Mesendoderm (in vitro differentiated cells): ENCODE data around the gene PGC.

Experiments used
- DNase-seq: peaks from one replicate; pipeline ENCODE4 v3.0.0; 2013
- H2AK5ac ChIP-seq: 2 replicates; pipeline ENCODE4 v1.6.1; 2013; ENCODE audit warnings: low read length, inconsistent platforms
- H2BK120ac ChIP-seq: 2 replicates; pipeline ENCODE4 v1.6.1; 2013; ENCODE audit warnings: low read depth, mild to moderate bottlenecking, low read length, moderate library complexity, mixed read lengths
- H2BK15ac ChIP-seq: replicated peaks from 2 replicates; pipeline ENCODE4 v1.6.1; 2013; ENCODE audit warnings: low read depth, mild to moderate bottlenecking, moderate library complexity
- H2BK5ac ChIP-seq: 2 replicates; pipeline ENCODE4 v1.6.1; 2013; ENCODE audit warnings: low read length, inconsistent platforms
- H3K18ac ChIP-seq: 2 replicates; pipeline ENCODE4 v1.6.1; 2013; ENCODE audit warnings: mild to moderate bottlenecking, low read length, mixed read lengths
- H3K23ac ChIP-seq: one replicate; pipeline ENCODE4 v1.6.1; 2013; ENCODE audit warnings: low read length
- H3K27ac ChIP-seq: 2 replicates; pipeline ENCODE4 v1.5.1; 2013; ENCODE audit warnings: low read depth, mild to moderate bottlenecking, inconsistent platforms, low read length, moderate library complexity
- H3K27me3 ChIP-seq: 2 replicates; pipeline ENCODE4 v1.6.1; 2013; ENCODE audit warnings: low read length, control low read depth, mild to moderate bottlenecking, inconsistent platforms; ENCODE audit not compliant: insufficient read depth, poor library complexity
- H3K36me3 ChIP-seq: 2 replicates; pipeline ENCODE4 v1.6.1; 2013; ENCODE audit warnings: low read length, inconsistent platforms; ENCODE audit not compliant: control insufficient read depth, insufficient read depth
- H3K4ac ChIP-seq: one replicate; pipeline ENCODE4 v1.6.1; 2013; ENCODE audit warnings: low read depth, mild to moderate bottlenecking, low read length, moderate library complexity
- H3K4me1 ChIP-seq: 2 replicates; pipeline ENCODE4 v1.6.1; 2013; ENCODE audit warnings: low read depth, low read length, inconsistent platforms; ENCODE audit not compliant: control insufficient read depth
- H3K4me2 ChIP-seq: 2 replicates; pipeline ENCODE4 v1.6.1; 2013; ENCODE audit warnings: low read length
- H3K4me3 ChIP-seq: 2 replicates; pipeline ENCODE4 v1.5.1; 2013; ENCODE audit warnings: mild to moderate bottlenecking, low read length
- H3K56ac ChIP-seq: one replicate; pipeline ENCODE4 v1.6.1; 2013; ENCODE audit warnings: low read length
- H3K79me1 ChIP-seq: 2 replicates; pipeline ENCODE4 v1.6.1; 2013; ENCODE audit warnings: low read length, inconsistent platforms
- H3K79me2 ChIP-seq: 2 replicates; pipeline ENCODE4 v1.6.1; 2013; ENCODE audit warnings: mild to moderate bottlenecking, low read length; ENCODE audit not compliant: control insufficient read depth, insufficient read depth
- H3K9ac ChIP-seq: 2 replicates; pipeline ENCODE4 v1.6.1; 2013; ENCODE audit warnings: low read length, inconsistent platforms
- H4K5ac ChIP-seq: one replicate; pipeline ENCODE4 v1.6.1; 2013; ENCODE audit warnings: low read length
- H4K8ac ChIP-seq: one replicate; pipeline ENCODE4 v1.6.1; 2013; ENCODE audit warnings: low read depth, mild to moderate bottlenecking, control low read depth, low read length, moderate library complexity
- whole genome bisulfite sequencing: extraction: QIAGEN DNeasy Blood & Tissue Kit; methylation state at CpG from one replicate; pipeline ENCODE4 v1.1.7; 2013; ENCODE audit warnings: low lambda C conversion rate, missing lambda C conversion rate; ENCODE audit not compliant: insufficient coverage; ENCODE audit errors: extremely low coverage; 5-methylcytosine and 5-hydroxymethylcytosine counted together

Gene PGC

DNA sequence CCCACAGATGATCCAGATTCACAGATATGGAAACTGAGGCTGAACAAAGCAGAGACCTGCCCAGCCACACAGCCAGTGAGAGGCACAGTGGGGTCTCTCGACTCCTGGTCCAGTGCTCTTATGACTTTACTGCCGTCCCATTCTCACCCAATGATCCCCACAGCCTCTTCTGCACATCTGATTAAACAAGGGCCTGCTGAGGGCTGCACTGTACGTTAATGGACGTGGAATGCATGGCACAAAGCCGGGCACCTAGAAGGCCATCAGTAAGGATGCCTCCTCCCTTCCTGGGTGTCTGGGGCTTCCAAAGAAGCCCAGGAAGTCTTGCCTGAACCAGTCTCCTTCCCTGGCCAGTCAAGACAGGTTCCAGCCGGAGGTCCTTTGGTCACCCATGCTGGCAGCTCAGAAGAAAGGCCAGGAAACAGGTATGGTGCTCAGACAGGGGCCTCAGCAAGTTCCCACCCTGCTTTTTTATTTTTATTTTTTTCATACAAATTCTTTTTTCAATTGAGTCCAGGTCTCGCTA is 15.6 kb downstream of the PGC start:
- H3K23ac ChIP-seq: no peak overlapping the region
- DNase-seq: no peak
- no peak overlapping the region for H3K9ac ChIP-seq
- H2BK120ac ChIP-seq: no peak overlapping the region
- H3K56ac ChIP-seq: no peak overlapping the region
- H3K4me3 ChIP-seq: no peak overlapping the region
- no peak overlapping the region for H3K27ac ChIP-seq
- no peak overlapping the region for H3K18ac ChIP-seq
- peaks cover 6% of the 10 kb centered on the region for H3K4me1 ChIP-seq
- no peak overlapping the region for H2BK15ac ChIP-seq
- no peak overlapping the region for H3K4ac ChIP-seq
- no peaks in the 10 kb centered on the region for H3K79me1 ChIP-seq
- no peaks in the 10 kb centered on the region for H3K36me3 ChIP-seq
- H2AK5ac ChIP-seq: no peak overlapping the region
- no peak overlapping the region for H2BK5ac ChIP-seq
- no CpG with 5 or more reads among the region's 7 CpGs for WGBS
- no peak overlapping the region for H4K5ac ChIP-seq
- H4K8ac ChIP-seq: no peak overlapping the region
- no peaks in the 10 kb centered on the region for H3K79me2 ChIP-seq
- H3K27me3 ChIP-seq: no peaks in the 10 kb centered on the region
- H3K4me2 ChIP-seq: no peak overlapping the region

DNA sequence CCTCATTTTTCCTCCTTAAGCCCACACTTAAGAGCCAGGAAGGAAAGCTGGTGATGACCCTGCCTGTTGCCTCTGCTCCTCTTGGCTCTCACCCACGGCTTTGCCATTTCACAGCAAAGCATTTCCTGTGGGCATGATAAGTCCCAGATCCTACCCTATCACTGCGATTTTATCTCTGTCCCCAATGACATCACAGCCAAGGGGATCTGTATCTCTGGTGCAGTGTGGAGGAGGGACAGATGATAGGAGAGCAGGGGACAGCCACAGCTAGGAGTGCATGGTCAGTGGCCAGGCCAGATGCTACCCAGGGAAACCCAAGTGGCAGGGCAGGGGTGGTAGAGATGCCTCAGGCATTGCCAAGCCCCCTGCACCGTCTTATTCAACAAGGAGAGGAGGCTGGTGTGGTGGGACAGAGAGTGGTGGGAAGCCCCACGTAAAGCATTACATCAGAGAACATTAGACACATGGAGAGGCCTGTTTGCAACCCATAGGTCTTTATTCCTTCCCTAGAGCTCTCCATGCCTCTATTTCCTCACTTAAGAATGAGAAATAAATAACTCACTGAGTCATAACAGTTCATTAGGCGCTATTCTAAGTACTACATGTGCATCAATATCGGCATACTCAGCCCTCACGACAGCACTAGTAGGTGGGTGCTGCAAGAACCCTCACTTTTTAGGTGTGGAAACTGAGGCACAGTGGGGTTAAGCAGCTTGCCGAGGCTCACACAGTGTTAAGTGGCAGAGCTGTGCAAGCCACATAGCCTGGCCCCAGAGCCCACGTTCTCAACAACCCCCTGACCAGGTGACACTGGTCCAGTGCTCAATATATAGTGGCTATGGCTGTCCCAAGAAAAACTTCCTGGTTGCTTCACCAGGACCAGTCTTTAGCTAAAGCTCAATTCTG is 16.4 kb downstream of the PGC start:
- H2BK15ac ChIP-seq: no peak overlapping the region
- no CpG with 5 or more reads among the region's 9 CpGs for WGBS
- H4K5ac ChIP-seq: no peak overlapping the region
- H3K56ac ChIP-seq: no peak overlapping the region
- H3K9ac ChIP-seq: no peak overlapping the region
- H3K4me3 ChIP-seq: no peak overlapping the region
- no peaks in the 10 kb centered on the region for H3K79me2 ChIP-seq
- H2AK5ac ChIP-seq: no peak overlapping the region
- no peaks in the 10 kb centered on the region for H3K27me3 ChIP-seq
- DNase-seq: peak; percentile 19
- H2BK5ac ChIP-seq: no peak overlapping the region
- no peaks in the 10 kb centered on the region for H3K36me3 ChIP-seq
- no peak overlapping the region for H3K4me2 ChIP-seq
- H4K8ac ChIP-seq: no peak overlapping the region
- no peak overlapping the region for H3K27ac ChIP-seq
- no peak overlapping the region for H2BK120ac ChIP-seq
- no peak overlapping the region for H3K18ac ChIP-seq
- H3K4ac ChIP-seq: no peak overlapping the region
- no peaks in the 10 kb centered on the region for H3K79me1 ChIP-seq
- H3K4me1 ChIP-seq: peaks cover 6% of the 10 kb centered on the region
- H3K23ac ChIP-seq: no peak overlapping the region

DNA sequence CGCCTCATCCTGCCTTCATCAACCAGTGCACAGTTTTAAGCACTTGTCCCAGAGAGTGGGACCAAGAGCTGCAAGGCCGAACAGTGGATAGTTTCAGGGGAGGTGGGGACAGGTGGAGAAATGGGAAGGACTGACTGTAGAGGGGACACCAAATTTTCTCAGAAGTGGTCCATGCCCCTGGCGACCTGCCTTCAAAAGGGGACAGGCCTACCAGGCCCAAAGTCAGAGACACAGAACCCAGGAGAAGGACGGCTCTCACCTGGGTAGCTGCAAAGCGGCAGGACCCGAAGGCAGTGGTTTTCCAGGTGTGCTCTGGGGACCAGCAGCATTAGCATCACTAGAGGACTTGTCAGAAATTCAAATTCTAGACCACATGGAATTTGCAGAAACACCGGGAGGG is 17.6 kb downstream of the PGC start:
- Histone ChIP-seq H3K79me1 (no peaks in the 10 kb centered on the region), H4K8ac (no peak overlapping the region), H3K4me3 (no peak overlapping the region), H4K5ac (no peak overlapping the region), H3K9ac (no peak overlapping the region), H3K79me2 (no peaks in the 10 kb centered on the region), H3K27me3 (no peaks in the 10 kb centered on the region), H3K4me1 (peaks cover 6% of the 10 kb centered on the region), H3K4ac (no peak overlapping the region), H3K56ac (no peak overlapping the region), H2BK15ac (no peak overlapping the region), H3K4me2 (no peak overlapping the region), H2AK5ac (no peak overlapping the region), H2BK120ac (no peak overlapping the region), H2BK5ac (no peak overlapping the region), H3K36me3 (no peaks in the 10 kb centered on the region), H3K18ac (no peak overlapping the region), H3K27ac (no peak overlapping the region), H3K23ac (no peak overlapping the region)
- no CpG with 5 or more reads among the region's 7 CpGs for WGBS
- DNase-seq: no peak

DNA sequence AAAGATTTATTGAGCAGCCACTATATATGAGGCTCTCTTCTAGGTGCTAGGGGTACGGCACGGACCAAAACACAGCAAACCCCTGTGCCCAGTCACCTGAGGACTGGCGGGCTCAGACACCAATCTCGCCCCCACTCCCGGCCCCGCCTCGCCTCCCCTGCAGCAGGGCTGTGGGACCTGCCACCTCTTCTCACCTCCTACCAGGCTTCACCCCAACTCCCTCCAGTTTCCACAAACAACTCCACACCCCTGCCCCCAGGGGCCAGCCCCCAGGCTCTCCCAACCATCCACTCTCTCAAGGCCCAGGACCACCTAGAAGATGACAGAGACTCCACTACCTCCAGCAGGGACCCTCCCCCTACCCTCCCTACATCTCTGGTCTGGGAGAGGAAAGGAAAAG is 18.2 kb downstream of the PGC start:
- H4K8ac ChIP-seq: no peak overlapping the region
- H3K79me1 ChIP-seq: no peaks in the 10 kb centered on the region
- H3K18ac ChIP-seq: no peak overlapping the region
- H3K56ac ChIP-seq: no peak overlapping the region
- H2BK120ac ChIP-seq: no peak overlapping the region
- no peak overlapping the region for H3K23ac ChIP-seq
- no peaks in the 10 kb centered on the region for H3K79me2 ChIP-seq
- DNase-seq: no peak
- H2AK5ac ChIP-seq: no peak overlapping the region
- no peak overlapping the region for H3K4ac ChIP-seq
- WGBS: no CpG with 5 or more reads among the region's 7 CpGs
- H3K27ac ChIP-seq: no peak overlapping the region
- no peak overlapping the region for H2BK15ac ChIP-seq
- no peak overlapping the region for H4K5ac ChIP-seq
- H3K27me3 ChIP-seq: no peaks in the 10 kb centered on the region
- no peak overlapping the region for H3K4me2 ChIP-seq
- peaks cover 6% of the 10 kb centered on the region for H3K4me1 ChIP-seq
- H3K4me3 ChIP-seq: no peak overlapping the region
- H3K36me3 ChIP-seq: no peaks in the 10 kb centered on the region
- no peak overlapping the region for H3K9ac ChIP-seq
- H2BK5ac ChIP-seq: no peak overlapping the region

DNA sequence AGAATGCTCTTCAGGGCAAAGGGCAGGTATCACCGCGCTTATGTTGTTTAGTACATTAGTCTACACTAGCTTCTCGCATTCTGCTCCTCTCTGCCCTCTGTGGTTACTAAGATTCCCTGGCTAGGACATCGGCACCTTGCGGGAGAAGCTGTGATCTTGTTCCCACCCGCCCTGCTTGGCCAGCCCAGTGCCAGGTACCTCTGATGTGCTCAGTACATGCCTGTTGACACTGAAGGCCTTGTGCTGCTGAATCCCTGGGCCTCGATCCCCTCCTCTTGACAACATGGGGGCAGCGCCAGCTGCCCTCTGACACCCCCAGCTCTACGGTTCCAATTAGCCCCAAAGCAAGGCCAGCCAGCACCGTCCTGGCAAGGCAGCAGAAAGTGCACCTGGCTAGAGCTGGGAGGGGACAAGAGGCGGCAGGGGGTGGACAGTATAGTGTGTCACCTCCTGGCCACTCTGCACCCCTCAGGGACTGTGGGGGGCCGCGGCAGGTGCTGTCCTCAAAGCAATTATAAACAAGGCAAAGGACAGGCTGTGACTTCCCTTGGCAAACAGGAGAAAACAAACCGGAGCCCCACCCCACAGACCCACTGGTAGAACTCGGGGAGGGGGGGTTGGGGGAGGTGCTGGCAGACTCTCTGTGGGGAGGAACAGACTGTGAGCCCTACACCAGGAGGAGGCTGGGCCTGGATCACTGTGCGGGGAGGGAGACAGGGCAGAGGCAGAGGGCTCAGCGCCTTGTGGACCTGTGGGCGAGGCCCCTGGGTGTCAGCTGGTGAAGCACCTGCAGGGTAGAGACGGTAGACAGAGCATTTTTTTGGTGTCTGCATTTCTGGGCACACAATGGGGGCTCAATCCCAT is 18.9 kb downstream of the PGC start:
- no CpG with 5 or more reads among the region's 19 CpGs for WGBS
- H3K4me3 ChIP-seq: no peak overlapping the region
- no peak overlapping the region for H2BK5ac ChIP-seq
- H3K9ac ChIP-seq: no peak overlapping the region
- H3K18ac ChIP-seq: no peak overlapping the region
- no peaks in the 10 kb centered on the region for H3K27me3 ChIP-seq
- peaks cover 8% of the 10 kb centered on the region for H3K4me1 ChIP-seq
- H3K79me1 ChIP-seq: no peaks in the 10 kb centered on the region
- DNase-seq: no peak
- no peak overlapping the region for H2AK5ac ChIP-seq
- no peaks in the 10 kb centered on the region for H3K36me3 ChIP-seq
- no peak overlapping the region for H4K8ac ChIP-seq
- no peaks in the 10 kb centered on the region for H3K79me2 ChIP-seq
- no peak overlapping the region for H2BK15ac ChIP-seq
- H2BK120ac ChIP-seq: no peak overlapping the region
- H3K56ac ChIP-seq: no peak overlapping the region
- H4K5ac ChIP-seq: no peak overlapping the region
- H3K27ac ChIP-seq: no peak overlapping the region
- H3K4me2 ChIP-seq: no peak overlapping the region
- no peak overlapping the region for H3K23ac ChIP-seq
- no peak overlapping the region for H3K4ac ChIP-seq
